Transverse colon (tissue), 4 donors: Measurements from ENCODE around the gene PEF1.

Experiments
- POLR2A ChIP-seq: fragments of 450-650 bp; IDR thresholded peaks from one replicate; pipeline ENCODE4 v1.6.1; 2016; ENCODE audit warnings: antibody characterized with exemption, mild to moderate bottlenecking, moderate library complexity
- POLR2AphosphoS5 ChIP-seq, 3 donors: sonication (generic); formaldehyde crosslinking; IDR thresholded peaks; one replicate each; pipeline ENCODE4 v1.6.1; 2016; ENCODE audit warnings: antibody characterized with exemption in 3 of 3
- TF ChIP-seq, protein P1 (sequence below), 5 experiments: fragments of 200-600 bp in 3 of 5; fragments of 450-650 bp in 2 of 5; sonication (generic) in 3 of 5; IDR thresholded peaks; 1 replicate in 2 of 5; 2 replicates in 3 of 5; pipeline ENCODE4 v1.5.1; 2016 to 2017; ENCODE audit warnings: antibody characterized with exemption in 5 of 5, inconsistent platforms in 3 of 5, mild to moderate bottlenecking in 2 of 5, moderate library complexity in 1 of 5

GRCh38 chr1:31623365-31623764 lies 21.3 kb downstream of the PEF1 start:
- TF ChIP-seq, protein P1, sequence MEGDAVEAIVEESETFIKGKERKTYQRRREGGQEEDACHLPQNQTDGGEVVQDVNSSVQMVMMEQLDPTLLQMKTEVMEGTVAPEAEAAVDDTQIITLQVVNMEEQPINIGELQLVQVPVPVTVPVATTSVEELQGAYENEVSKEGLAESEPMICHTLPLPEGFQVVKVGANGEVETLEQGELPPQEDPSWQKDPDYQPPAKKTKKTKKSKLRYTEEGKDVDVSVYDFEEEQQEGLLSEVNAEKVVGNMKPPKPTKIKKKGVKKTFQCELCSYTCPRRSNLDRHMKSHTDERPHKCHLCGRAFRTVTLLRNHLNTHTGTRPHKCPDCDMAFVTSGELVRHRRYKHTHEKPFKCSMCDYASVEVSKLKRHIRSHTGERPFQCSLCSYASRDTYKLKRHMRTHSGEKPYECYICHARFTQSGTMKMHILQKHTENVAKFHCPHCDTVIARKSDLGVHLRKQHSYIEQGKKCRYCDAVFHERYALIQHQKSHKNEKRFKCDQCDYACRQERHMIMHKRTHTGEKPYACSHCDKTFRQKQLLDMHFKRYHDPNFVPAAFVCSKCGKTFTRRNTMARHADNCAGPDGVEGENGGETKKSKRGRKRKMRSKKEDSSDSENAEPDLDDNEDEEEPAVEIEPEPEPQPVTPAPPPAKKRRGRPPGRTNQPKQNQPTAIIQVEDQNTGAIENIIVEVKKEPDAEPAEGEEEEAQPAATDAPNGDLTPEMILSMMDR (IDR thresholded peaks at IDR 0.05) = no peak
- TF ChIP-seq POLR2AphosphoS5 (IDR thresholded peaks at IDR 0.05) (no peak), POLR2A (no peak)
